HL-60 (cell line): ENCODE measurements around the gene TMEM198.

Experiments used
- GABPA ChIP-seq: IDR thresholded peaks from 2 replicates; pipeline ENCODE4 v1.6.1; 2012; ENCODE audit warnings: low read depth
- SPI1 ChIP-seq: IDR thresholded peaks from 2 replicates; pipeline ENCODE4 v1.6.1; 2012; ENCODE audit warnings: low read depth, mild to moderate bottlenecking, borderline replicate concordance
- TF ChIP-seq, protein P1 (sequence below): IDR thresholded peaks from one replicate; pipeline ENCODE4 v1.5.1; 2011; ENCODE audit warnings: low read length, control low read depth, inconsistent platforms; ENCODE audit not compliant: insufficient read depth

GRCh38 chr2:219512524-219513216, 31.2 kb upstream of the TMEM198 start:
- TF ChIP-seq, protein P1, sequence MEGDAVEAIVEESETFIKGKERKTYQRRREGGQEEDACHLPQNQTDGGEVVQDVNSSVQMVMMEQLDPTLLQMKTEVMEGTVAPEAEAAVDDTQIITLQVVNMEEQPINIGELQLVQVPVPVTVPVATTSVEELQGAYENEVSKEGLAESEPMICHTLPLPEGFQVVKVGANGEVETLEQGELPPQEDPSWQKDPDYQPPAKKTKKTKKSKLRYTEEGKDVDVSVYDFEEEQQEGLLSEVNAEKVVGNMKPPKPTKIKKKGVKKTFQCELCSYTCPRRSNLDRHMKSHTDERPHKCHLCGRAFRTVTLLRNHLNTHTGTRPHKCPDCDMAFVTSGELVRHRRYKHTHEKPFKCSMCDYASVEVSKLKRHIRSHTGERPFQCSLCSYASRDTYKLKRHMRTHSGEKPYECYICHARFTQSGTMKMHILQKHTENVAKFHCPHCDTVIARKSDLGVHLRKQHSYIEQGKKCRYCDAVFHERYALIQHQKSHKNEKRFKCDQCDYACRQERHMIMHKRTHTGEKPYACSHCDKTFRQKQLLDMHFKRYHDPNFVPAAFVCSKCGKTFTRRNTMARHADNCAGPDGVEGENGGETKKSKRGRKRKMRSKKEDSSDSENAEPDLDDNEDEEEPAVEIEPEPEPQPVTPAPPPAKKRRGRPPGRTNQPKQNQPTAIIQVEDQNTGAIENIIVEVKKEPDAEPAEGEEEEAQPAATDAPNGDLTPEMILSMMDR, result no peak
- no peak for TF ChIP-seq GABPA
- no peak for TF ChIP-seq SPI1
